C4-2B (cell line): ENCODE data around the gene P4HTM.

Experiments
- H3K27ac ChIP-seq: fragments of 450-650 bp; 2 replicates; pipeline ENCODE4 v1.5.1; 2017
- CTCF ChIP-seq: fragments of 450-650 bp; conservative IDR thresholded peaks from 2 replicates; pipeline ENCODE4 v1.5.1; 2017; ENCODE audit warnings: mild to moderate bottlenecking
- ZFX ChIP-seq: fragments of 450-650 bp; IDR thresholded peaks from 2 replicates; pipeline ENCODE4 v1.6.1; 2017

The P4HTM gene

GRCh38 chr3:49016414-49017228 is 26.6 kb downstream of the P4HTM start:
- no peak for TF ChIP-seq ZFX
- no peak for TF ChIP-seq CTCF
- H3K27ac ChIP-seq = peak overlapping the region; percentile 98

- TF ChIP-seq ZFX (no peak), CTCF (no peak)
- peak overlapping the region; percentile 98 for H3K27ac ChIP-seq
These were observed 27.4 kb downstream of the P4HTM start for GRCh38 chr3:49017229-49017970.

GRCh38 chr3:49017971-49018706 is 28.1 kb downstream of the P4HTM start, which contains the start of gene DALRD3:
DALRD3 (minus strand) TSS chr3:49018580; CDS start chr3:49018564, 16 bp downstream.
- peak within 1 kb of the TSS; percentile 98 for H3K27ac ChIP-seq
- TF ChIP-seq ZFX (peak; percentile 13; the same call in 1 of the 2 replicates), CTCF (no peak)

GRCh38 chr3:49018707-49019006 is 28.6 kb downstream of the P4HTM start:
- TF ChIP-seq CTCF (no peak), ZFX (0 out of 2 replicates have a peak, but pooled peaks have one; percentile 43)
- peak overlapping the region; percentile 98 for H3K27ac ChIP-seq

DNA sequence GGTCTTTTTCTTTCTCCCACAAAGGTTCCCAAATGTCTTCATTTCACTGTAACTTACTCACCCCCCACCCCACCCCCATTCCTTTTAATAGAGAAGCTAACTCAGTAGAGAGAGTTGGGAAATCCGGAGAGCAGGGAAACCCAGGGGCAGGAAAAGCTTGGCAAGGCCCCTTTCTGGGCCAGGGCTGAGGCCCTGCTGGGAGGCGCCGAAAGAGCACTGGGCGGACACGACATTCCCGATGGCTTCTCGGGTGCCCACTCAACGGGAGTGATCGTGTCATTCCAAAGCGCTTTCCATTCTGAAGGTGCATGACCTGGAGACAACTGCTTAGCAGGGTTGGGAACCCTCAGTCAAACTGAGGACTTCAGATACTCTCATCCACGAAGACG is 29.9 kb downstream of the P4HTM start:
- H3K27ac ChIP-seq = peak overlapping the region; percentile 98
- no peak for TF ChIP-seq ZFX
- TF ChIP-seq CTCF = no peak

GRCh38 chr3:49020330-49021212 is 30.5 kb downstream of the P4HTM start:
- peak overlapping the region; percentile 98 for H3K27ac ChIP-seq

More at GRCh38 chr3:49020330-49021212, 30.5 kb downstream of the P4HTM start:
- TF ChIP-seq ZFX = no peak
- no peak for TF ChIP-seq CTCF
